PFSK-1 (cell line): ENCODE results near the gene CA4.
A peak's percentile ranks its signal among the peaks of the same experiment; 100 is the strongest.

Source experiments
- FOXP2 ChIP-seq: optimal IDR thresholded peaks from 2 replicates; pipeline ENCODE3; 2011; ENCODE audit warnings: borderline replicate concordance, control low read depth, inconsistent platforms; ENCODE audit not compliant: insufficient read depth; ENCODE audit errors: extremely low read length, extremely low read depth
- POLR2AphosphoS5 ChIP-seq: IDR thresholded peaks from 2 replicates; pipeline ENCODE4 v1.6.1; 2012; ENCODE audit warnings: low read depth, mild to moderate bottlenecking, control low read depth, low read length, moderate library complexity
- SIN3A ChIP-seq: IDR thresholded peaks from 2 replicates; pipeline ENCODE4 v1.6.1; 2012; ENCODE audit warnings: mild to moderate bottlenecking, low read length, moderate library complexity, borderline replicate concordance; ENCODE audit not compliant: insufficient read depth
- TAF1 ChIP-seq: IDR thresholded peaks from 2 replicates; pipeline ENCODE4 v1.6.1; 2012; ENCODE audit warnings: low read length, control low read depth, borderline replicate concordance; ENCODE audit not compliant: insufficient read depth
- TF ChIP-seq, protein P1 (sequence below), 2 experiments: IDR thresholded peaks; 2 replicates each; pipeline versions ENCODE4 v1.6.1 to v1.8.0; 2011 to 2012; ENCODE audit warnings: low read depth in 2 of 2, low read length in 2 of 2, control low read depth in 1 of 2, inconsistent platforms in 1 of 2, mild to moderate bottlenecking in 1 of 2, moderate library complexity in 1 of 2; ENCODE audit not compliant: insufficient read depth in 1 of 2

Gene CA4

DNA sequence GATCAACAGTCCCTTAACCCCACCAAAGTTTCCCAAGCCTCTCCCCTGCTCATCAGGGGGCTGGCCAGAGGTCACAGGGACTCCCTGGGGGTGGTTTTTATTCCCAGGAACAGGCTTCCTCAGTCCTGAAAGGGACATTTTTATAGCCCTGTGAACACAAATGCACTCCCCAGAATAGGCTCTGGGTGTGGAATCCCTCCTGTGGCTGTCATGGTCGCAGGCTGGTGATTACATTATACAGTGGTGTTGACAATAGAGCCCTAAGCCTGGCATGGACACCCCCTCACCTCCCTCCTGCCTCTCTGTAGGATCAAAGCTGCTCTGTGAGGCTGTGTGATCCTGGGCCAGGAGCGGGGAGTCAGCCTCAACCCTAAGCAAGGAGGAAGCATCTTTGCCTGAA lies 1.4 kb upstream of the CA4 start:
- TF ChIP-seq, protein P1, sequence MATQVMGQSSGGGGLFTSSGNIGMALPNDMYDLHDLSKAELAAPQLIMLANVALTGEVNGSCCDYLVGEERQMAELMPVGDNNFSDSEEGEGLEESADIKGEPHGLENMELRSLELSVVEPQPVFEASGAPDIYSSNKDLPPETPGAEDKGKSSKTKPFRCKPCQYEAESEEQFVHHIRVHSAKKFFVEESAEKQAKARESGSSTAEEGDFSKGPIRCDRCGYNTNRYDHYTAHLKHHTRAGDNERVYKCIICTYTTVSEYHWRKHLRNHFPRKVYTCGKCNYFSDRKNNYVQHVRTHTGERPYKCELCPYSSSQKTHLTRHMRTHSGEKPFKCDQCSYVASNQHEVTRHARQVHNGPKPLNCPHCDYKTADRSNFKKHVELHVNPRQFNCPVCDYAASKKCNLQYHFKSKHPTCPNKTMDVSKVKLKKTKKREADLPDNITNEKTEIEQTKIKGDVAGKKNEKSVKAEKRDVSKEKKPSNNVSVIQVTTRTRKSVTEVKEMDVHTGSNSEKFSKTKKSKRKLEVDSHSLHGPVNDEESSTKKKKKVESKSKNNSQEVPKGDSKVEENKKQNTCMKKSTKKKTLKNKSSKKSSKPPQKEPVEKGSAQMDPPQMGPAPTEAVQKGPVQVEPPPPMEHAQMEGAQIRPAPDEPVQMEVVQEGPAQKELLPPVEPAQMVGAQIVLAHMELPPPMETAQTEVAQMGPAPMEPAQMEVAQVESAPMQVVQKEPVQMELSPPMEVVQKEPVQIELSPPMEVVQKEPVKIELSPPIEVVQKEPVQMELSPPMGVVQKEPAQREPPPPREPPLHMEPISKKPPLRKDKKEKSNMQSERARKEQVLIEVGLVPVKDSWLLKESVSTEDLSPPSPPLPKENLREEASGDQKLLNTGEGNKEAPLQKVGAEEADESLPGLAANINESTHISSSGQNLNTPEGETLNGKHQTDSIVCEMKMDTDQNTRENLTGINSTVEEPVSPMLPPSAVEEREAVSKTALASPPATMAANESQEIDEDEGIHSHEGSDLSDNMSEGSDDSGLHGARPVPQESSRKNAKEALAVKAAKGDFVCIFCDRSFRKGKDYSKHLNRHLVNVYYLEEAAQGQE (IDR thresholded peaks at IDR 0.05; ENCODE audit: insufficient read depth in 1 of 2, low read depth in 2 of 2, low read length in 2 of 2), result no peak
- no peak for TF ChIP-seq FOXP2
- no peak for TF ChIP-seq TAF1
- TF ChIP-seq POLR2AphosphoS5, result no peak
- TF ChIP-seq SIN3A, result no peak

DNA sequence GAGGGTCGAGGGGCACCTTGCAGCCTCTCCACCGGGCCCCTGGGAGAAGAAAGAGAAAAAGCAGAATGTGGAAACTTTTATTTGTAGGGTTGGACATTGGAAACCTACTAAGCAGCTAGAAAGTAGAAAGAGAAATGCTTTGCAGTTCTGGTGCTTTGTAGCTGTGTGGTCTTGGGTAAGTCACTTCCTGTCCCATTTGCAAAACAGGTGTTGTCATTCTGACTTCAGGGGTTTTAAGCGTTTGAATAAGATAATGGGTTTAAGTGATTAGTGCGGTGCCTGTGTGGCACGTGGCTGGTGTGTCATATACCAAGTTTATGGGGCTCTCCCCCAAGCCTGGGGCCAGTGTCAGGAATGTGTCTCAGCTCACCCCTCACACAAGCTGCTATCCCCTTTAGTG lies 1.6 kb downstream of the CA4 start:
- no peak for TF ChIP-seq FOXP2
- TF ChIP-seq SIN3A, result no peak
- TF ChIP-seq POLR2AphosphoS5, result no peak
- TF ChIP-seq TAF1, result no peak
- TF ChIP-seq, protein P1 (IDR thresholded peaks at IDR 0.05; ENCODE audit: insufficient read depth in 1 of 2, low read depth in 2 of 2, low read length in 2 of 2), result no peak

DNA sequence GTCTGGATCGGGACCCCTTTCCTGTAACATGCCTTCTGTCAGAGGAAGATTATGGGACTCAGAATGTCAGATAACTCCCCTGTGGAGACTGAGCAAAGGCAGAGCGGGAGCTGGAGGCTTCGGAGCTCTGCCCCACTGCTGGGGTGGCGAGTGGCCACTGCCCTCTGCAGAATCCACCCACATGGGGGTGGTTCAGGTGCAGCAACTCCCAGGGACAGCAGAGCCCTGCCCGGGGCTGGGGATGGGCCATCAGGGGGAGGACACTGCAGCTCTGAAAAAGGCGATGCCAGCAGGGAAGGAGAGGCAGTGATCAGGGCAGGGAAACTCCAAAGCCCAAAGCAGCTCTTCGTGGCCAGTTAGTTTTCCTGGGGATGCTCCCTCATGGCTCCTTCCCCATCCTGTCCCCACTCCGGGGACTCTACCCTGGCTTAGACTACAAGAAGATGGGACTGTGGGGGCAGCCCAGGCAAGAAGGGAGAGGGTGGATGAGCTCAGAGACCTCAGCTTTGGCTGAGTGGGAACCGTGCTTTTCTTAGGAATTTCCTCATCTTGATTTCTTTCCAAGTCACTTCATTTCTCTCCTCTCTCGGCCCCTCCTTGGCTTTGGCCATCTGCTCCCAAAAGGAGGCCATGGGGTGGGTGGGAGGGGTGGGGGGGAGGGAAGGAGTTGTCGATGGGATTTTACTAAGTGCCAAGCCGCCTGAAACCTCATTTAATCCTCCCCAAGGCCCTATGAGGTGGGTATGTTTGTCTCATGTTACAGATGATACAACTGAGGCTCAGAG lies 4.0 kb downstream of the CA4 start:
- no peak for TF ChIP-seq SIN3A
- TF ChIP-seq TAF1, result no peak
- TF ChIP-seq, protein P1 (IDR thresholded peaks at IDR 0.05; ENCODE audit: insufficient read depth in 1 of 2, low read depth in 2 of 2, low read length in 2 of 2), result no peak
- TF ChIP-seq FOXP2, result no peak
- TF ChIP-seq POLR2AphosphoS5, result no peak

DNA sequence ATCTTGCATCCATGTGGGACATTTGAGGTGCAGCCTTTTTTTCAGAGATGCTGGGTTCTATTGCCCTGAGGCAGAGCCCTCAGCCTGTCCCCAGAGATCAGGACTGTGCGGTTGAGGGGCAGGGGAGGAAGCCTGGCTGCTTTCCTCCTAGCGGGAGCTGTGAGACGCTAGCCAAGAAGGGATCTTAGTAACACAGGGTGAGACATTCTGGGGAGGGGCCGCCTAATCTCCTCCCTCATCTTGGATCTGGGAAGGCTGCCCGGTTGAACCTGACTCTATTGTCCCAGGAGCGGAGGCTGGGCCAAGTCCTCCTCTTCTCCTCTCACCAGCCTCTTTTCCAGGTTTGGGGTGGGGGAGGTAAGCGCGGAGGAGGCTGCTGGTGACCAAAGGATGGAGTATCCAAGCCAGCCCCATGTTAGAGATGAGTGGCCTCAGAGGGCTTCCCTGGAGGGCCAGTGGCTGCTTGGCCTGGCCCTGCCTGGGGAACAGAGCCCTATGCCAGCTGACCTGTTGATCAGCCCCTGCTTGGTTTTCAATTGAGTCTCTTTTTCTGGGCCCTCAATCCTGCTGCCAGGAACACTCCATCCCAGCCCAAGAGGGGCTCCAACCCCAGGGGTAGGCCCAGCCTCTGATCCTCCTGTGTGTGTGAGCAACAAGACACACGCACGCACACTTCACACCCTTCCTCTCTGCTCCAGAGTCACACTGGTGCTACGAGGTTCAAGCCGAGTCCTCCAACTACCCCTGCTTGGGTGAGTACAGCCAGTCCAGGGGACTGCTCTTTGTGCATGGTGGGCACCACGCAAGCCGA lies 5.0 kb downstream of the CA4 start:
- TF ChIP-seq, protein P1 (IDR thresholded peaks at IDR 0.05; ENCODE audit: insufficient read depth in 1 of 2, low read depth in 2 of 2, low read length in 2 of 2), result peak in 1 of 2 experiments; percentile 28; a peak in 1 of 4 replicates
- TF ChIP-seq SIN3A, result no peak
